Activated CD8-positive, alpha-beta memory T cell treated with anti-CD3 and anti-CD28 coated beads for 24 hours (primary cell): ENCODE results near the gene FBF1.
A peak's percentile ranks its signal among the peaks of the same experiment; 100 is the strongest.
"Not testable (repeated sequence)": the region's sequence is repeated elsewhere in the genome, so short reads cannot be mapped to it uniquely, and the experiment has no call there.

Source experiments
- DNase-seq: peaks from one replicate; pipeline ENCODE4 v3.0.0-alpha.2; 2020

The FBF1 gene

GRCh38 chr17:75940727-75941441 is at the start of gene FBF1:
Gene FBF1 (minus strand): TSS chr17:75941042. CDS start chr17:75938149, 2,893 bp downstream.
- peak; percentile 94 for DNase-seq

GRCh38 chr17:75987041-75987440 is 46.2 kb upstream of the FBF1 start:
- DNase-seq: no peak

- no peak for DNase-seq
Measured at GRCh38 chr17:75985986-75986385, 45.1 kb upstream of the FBF1 start.

- DNase-seq: no peak
Measured at GRCh38 chr17:75983501-75984181, 42.8 kb upstream of the FBF1 start.

GRCh38 chr17:75981019-75981615 is 40.3 kb upstream of the FBF1 start:
- no peak for DNase-seq

GRCh38 chr17:75980188-75981018 is 39.6 kb upstream of the FBF1 start:
- DNase-seq: no peak

GRCh38 chr17:75979705-75980187 is 38.9 kb upstream of the FBF1 start:
- no peak for DNase-seq

GRCh38 chr17:75978938-75979704 is 38.3 kb upstream of the FBF1 start, which contains the start of the genes ACOX1 and TEN1:
Gene ACOX1 (minus strand): TSS chr17:75979166. CDS start chr17:75979073, 93 bp downstream.
Gene TEN1 (plus strand): TSS chr17:75979240. CDS start chr17:75986193, 6,953 bp downstream.
- peak; percentile 98 for DNase-seq

GRCh38 chr17:75976175-75976848 is 35.5 kb upstream of the FBF1 start:
- no peak for DNase-seq

GRCh38 chr17:75975757-75976174 is 34.9 kb upstream of the FBF1 start:
- DNase-seq: no peak

GRCh38 chr17:75975187-75975586 is 34.3 kb upstream of the FBF1 start:
- DNase-seq: not testable (repeated sequence)

- DNase-seq: no peak
Measured at GRCh38 chr17:75970626-75971025, 29.8 kb upstream of the FBF1 start.

GRCh38 chr17:75970011-75970523 is 29.2 kb upstream of the FBF1 start:
- no peak for DNase-seq

- not testable (repeated sequence) for DNase-seq
Measured at GRCh38 chr17:75969044-75969443, 28.2 kb upstream of the FBF1 start.

GRCh38 chr17:75965468-75965867 is 24.6 kb upstream of the FBF1 start:
- no peak for DNase-seq

- no peak for DNase-seq
Measured at GRCh38 chr17:75959839-75960511, 19.1 kb upstream of the FBF1 start.

- DNase-seq: no peak
Measured at GRCh38 chr17:75959051-75959838, 18.4 kb upstream of the FBF1 start.

GRCh38 chr17:75950855-75951554 is 10.2 kb upstream of the FBF1 start:
- DNase-seq: no peak

GRCh38 chr17:75950421-75950820 is 9.6 kb upstream of the FBF1 start:
- DNase-seq: no peak
